SJSA1 (cell line): Measurements from ENCODE around the gene TBC1D22A. TPM values are rescaled to one million over a fixed set of nuclear protein-coding genes. Genes with fewer than 3 reads are reported as not detected.
"Not testable (repeated sequence)": the region's sequence is repeated elsewhere in the genome, so short reads cannot be mapped to it uniquely, and the experiment has no call there.

Experiments used
- DNase-seq, 2 experiments: peaks; one replicate each; pipeline ENCODE4 v3.0.0-alpha.2; 2015 to 2020; ENCODE audit warnings: low spot score in 2 of 2, low read depth in 1 of 2
- H3K27ac ChIP-seq: fragments of 250-450 bp; sonication (Bioruptor Pico); 2 replicates; pipeline ENCODE4 v1.5.1; 2020; ENCODE audit warnings: mild to moderate bottlenecking, moderate library complexity
- H3K27me3 ChIP-seq: fragments of 250-450 bp; sonication (Bioruptor Pico); replicated peaks from 2 replicates; pipeline ENCODE4 v1.5.1; 2020; ENCODE audit warnings: mild to moderate bottlenecking, moderate library complexity
- H3K36me3 ChIP-seq: fragments of 250-450 bp; sonication (Bioruptor Pico); 2 replicates; pipeline ENCODE4 v1.5.1; 2020; ENCODE audit warnings: mild to moderate bottlenecking
- H3K4me1 ChIP-seq: fragments of 250-450 bp; sonication (Bioruptor Pico); replicated peaks from 2 replicates; pipeline ENCODE4 v1.6.1; 2021; ENCODE audit warnings: mild to moderate bottlenecking
- H3K4me3 ChIP-seq: fragments of 250-450 bp; sonication (Bioruptor Pico); 2 replicates; pipeline ENCODE4 v1.5.1; 2020; ENCODE audit warnings: mild to moderate bottlenecking
- H3K9me3 ChIP-seq: fragments of 250-450 bp; sonication (Bioruptor Pico); replicated peaks from 2 replicates; pipeline ENCODE4 v1.5.1; 2020; ENCODE audit warnings: mild to moderate bottlenecking
- total RNA-seq: library from RNA; depleted of rRNA; stranded (reverse); fragments of >200 nt; shearing (Covaris generic); gene quantifications from 2 replicates; pipeline ENCODE4 v1.2.3, GENCODE V29; 2014

TBC1D22A gene
- total RNA-seq, 1 experiment from 2014 or later: 10.5 TPM

- no peaks in the 10 kb centered on the region for H3K27me3 ChIP-seq
- H3K4me1 ChIP-seq: peaks cover 12% of the 10 kb centered on the region
- no peak overlapping the region for H3K4me3 ChIP-seq
- no peak overlapping the region for H3K27ac ChIP-seq
- H3K36me3 ChIP-seq: no peaks in the 10 kb centered on the region
- no peaks in the 10 kb centered on the region for H3K9me3 ChIP-seq
- no peak for DNase-seq
These were observed 369.4 kb downstream of the TBC1D22A start for GRCh38 chr22:47131632-47132427.

- no peak for DNase-seq
- Histone ChIP-seq H3K4me1 (peaks cover 12% of the 10 kb centered on the region), H3K9me3 (no peaks in the 10 kb centered on the region), H3K36me3 (no peaks in the 10 kb centered on the region), H3K27ac (no peak overlapping the region), H3K27me3 (no peaks in the 10 kb centered on the region), H3K4me3 (no peak overlapping the region)
These were observed 370.0 kb downstream of the TBC1D22A start for GRCh38 chr22:47132428-47132825.

GRCh38 chr22:47133061-47133969 is 370.9 kb downstream of the TBC1D22A start:
- H3K4me3 ChIP-seq: no peak overlapping the region
- H3K27ac ChIP-seq: no peak overlapping the region
- DNase-seq: no peak
- no peaks in the 10 kb centered on the region for H3K27me3 ChIP-seq
- H3K9me3 ChIP-seq: no peaks in the 10 kb centered on the region
- no peaks in the 10 kb centered on the region for H3K36me3 ChIP-seq
- H3K4me1 ChIP-seq: peaks cover 12% of the 10 kb centered on the region

- Histone ChIP-seq H3K27me3 (no peaks in the 10 kb centered on the region), H3K9me3 (no peaks in the 10 kb centered on the region), H3K4me3 (no peak overlapping the region), H3K4me1 (peaks cover 12% of the 10 kb centered on the region), H3K36me3 (no peaks in the 10 kb centered on the region), H3K27ac (no peak overlapping the region)
- no peak for DNase-seq
These were observed 371.8 kb downstream of the TBC1D22A start for GRCh38 chr22:47134222-47134621.

GRCh38 chr22:47135338-47135737 is 372.9 kb downstream of the TBC1D22A start:
- Histone ChIP-seq H3K4me3 (no peak overlapping the region), H3K27me3 (no peaks in the 10 kb centered on the region), H3K36me3 (no peaks in the 10 kb centered on the region), H3K4me1 (peaks cover 7% of the 10 kb centered on the region), H3K27ac (no peak overlapping the region), H3K9me3 (no peaks in the 10 kb centered on the region)
- DNase-seq: no peak

GRCh38 chr22:47136050-47136449 is 373.6 kb downstream of the TBC1D22A start:
- H3K27me3 ChIP-seq: no peaks in the 10 kb centered on the region

GRCh38 chr22:47136671-47137070 is 374.2 kb downstream of the TBC1D22A start:
- no peaks in the 10 kb centered on the region for H3K27me3 ChIP-seq
- H3K4me1 ChIP-seq: peaks cover 7% of the 10 kb centered on the region
- no peaks in the 10 kb centered on the region for H3K36me3 ChIP-seq
- H3K4me3 ChIP-seq: no peak overlapping the region
- no peak for DNase-seq
- no peaks in the 10 kb centered on the region for H3K9me3 ChIP-seq
- H3K27ac ChIP-seq: no peak overlapping the region

More at GRCh38 chr22:47136050-47136449, 373.6 kb downstream of the TBC1D22A start:
- no peak for DNase-seq
- no peaks in the 10 kb centered on the region for H3K36me3 ChIP-seq
- no peak overlapping the region for H3K4me3 ChIP-seq
- no peaks in the 10 kb centered on the region for H3K9me3 ChIP-seq
- H3K27ac ChIP-seq: no peak overlapping the region
- H3K4me1 ChIP-seq: peaks cover 7% of the 10 kb centered on the region

GRCh38 chr22:47139013-47139789 is 376.8 kb downstream of the TBC1D22A start:
- no peak for DNase-seq
- no peaks in the 10 kb centered on the region for H3K9me3 ChIP-seq
- H3K36me3 ChIP-seq: no peaks in the 10 kb centered on the region
- H3K27me3 ChIP-seq: no peaks in the 10 kb centered on the region
- no peak overlapping the region for H3K27ac ChIP-seq
- no peak overlapping the region for H3K4me3 ChIP-seq
- peaks cover 7% of the 10 kb centered on the region for H3K4me1 ChIP-seq

GRCh38 chr22:47139790-47140119 is 377.3 kb downstream of the TBC1D22A start:
- H3K27ac ChIP-seq: no peak overlapping the region
- no peak overlapping the region for H3K4me3 ChIP-seq
- DNase-seq: no peak
- no peaks in the 10 kb centered on the region for H3K36me3 ChIP-seq
- H3K27me3 ChIP-seq: no peaks in the 10 kb centered on the region
- peaks cover 7% of the 10 kb centered on the region for H3K4me1 ChIP-seq
- no peaks in the 10 kb centered on the region for H3K9me3 ChIP-seq

- DNase-seq, H3K9me3 ChIP-seq, H3K4me1 ChIP-seq, H3K27ac ChIP-seq, H3K27me3 ChIP-seq, H3K36me3 ChIP-seq, H3K4me3 ChIP-seq: not testable (repeated sequence)
These were observed 378.5 kb downstream of the TBC1D22A start for GRCh38 chr22:47140975-47141374.

GRCh38 chr22:47142427-47143046 is 380.1 kb downstream of the TBC1D22A start:
- no peaks in the 10 kb centered on the region for H3K9me3 ChIP-seq
- H3K4me1 ChIP-seq: no peaks in the 10 kb centered on the region
- no peaks in the 10 kb centered on the region for H3K36me3 ChIP-seq
- no peak overlapping the region for H3K27ac ChIP-seq
- H3K4me3 ChIP-seq: no peak overlapping the region
- H3K27me3 ChIP-seq: no peaks in the 10 kb centered on the region
- DNase-seq: no peak

GRCh38 chr22:47143249-47143938 is 380.9 kb downstream of the TBC1D22A start:
- H3K4me3 ChIP-seq: no peak overlapping the region
- H3K36me3 ChIP-seq: no peaks in the 10 kb centered on the region
- no peaks in the 10 kb centered on the region for H3K27me3 ChIP-seq
- no peak overlapping the region for H3K27ac ChIP-seq
- no peaks in the 10 kb centered on the region for H3K9me3 ChIP-seq
- no peak for DNase-seq
- no peaks in the 10 kb centered on the region for H3K4me1 ChIP-seq
